SJCRH30 (cell line): Measurements from ENCODE around the gene TFF3. TPM values are rescaled to one million over a fixed set of nuclear protein-coding genes. Genes with fewer than 3 reads are reported as not detected.

Source experiments
- DNase-seq, 2 experiments: peaks; one replicate each; pipeline ENCODE4 v3.0.0-alpha.2; 2015 to 2020
- H3K27ac ChIP-seq: fragments of 250-450 bp; sonication (Bioruptor Pico); 2 replicates; pipeline ENCODE4 v1.5.1; 2020; ENCODE audit warnings: mild to moderate bottlenecking, moderate library complexity
- H3K27me3 ChIP-seq: fragments of 250-450 bp; sonication (Bioruptor Pico); 2 replicates; pipeline ENCODE4 v1.5.1; 2020; ENCODE audit warnings: mild to moderate bottlenecking, moderate library complexity
- H3K36me3 ChIP-seq: fragments of 250-450 bp; sonication (Bioruptor Pico); 2 replicates; pipeline ENCODE4 v1.5.1; 2020; ENCODE audit warnings: mild to moderate bottlenecking, moderate library complexity
- H3K4me1 ChIP-seq: fragments of 250-450 bp; sonication (Bioruptor Pico); 2 replicates; pipeline ENCODE4 v1.5.1; 2020; ENCODE audit warnings: mild to moderate bottlenecking, moderate library complexity
- H3K4me3 ChIP-seq: fragments of 250-450 bp; sonication (Bioruptor Pico); 2 replicates; pipeline ENCODE4 v1.5.1; 2020; ENCODE audit warnings: mild to moderate bottlenecking, moderate library complexity
- H3K9me3 ChIP-seq: fragments of 250-450 bp; sonication (Bioruptor Pico); replicated peaks from 2 replicates; pipeline ENCODE4 v1.5.1; 2020; ENCODE audit warnings: mild to moderate bottlenecking, moderate library complexity
- total RNA-seq: library from RNA; depleted of rRNA; stranded (reverse); fragments of >200 nt; shearing (Covaris generic); gene quantifications from 2 replicates; pipeline ENCODE4 v1.2.3, GENCODE V29; 2014

TFF3 gene
- total RNA-seq, 1 experiment from 2014 or later, result 48.5 TPM

DNA sequence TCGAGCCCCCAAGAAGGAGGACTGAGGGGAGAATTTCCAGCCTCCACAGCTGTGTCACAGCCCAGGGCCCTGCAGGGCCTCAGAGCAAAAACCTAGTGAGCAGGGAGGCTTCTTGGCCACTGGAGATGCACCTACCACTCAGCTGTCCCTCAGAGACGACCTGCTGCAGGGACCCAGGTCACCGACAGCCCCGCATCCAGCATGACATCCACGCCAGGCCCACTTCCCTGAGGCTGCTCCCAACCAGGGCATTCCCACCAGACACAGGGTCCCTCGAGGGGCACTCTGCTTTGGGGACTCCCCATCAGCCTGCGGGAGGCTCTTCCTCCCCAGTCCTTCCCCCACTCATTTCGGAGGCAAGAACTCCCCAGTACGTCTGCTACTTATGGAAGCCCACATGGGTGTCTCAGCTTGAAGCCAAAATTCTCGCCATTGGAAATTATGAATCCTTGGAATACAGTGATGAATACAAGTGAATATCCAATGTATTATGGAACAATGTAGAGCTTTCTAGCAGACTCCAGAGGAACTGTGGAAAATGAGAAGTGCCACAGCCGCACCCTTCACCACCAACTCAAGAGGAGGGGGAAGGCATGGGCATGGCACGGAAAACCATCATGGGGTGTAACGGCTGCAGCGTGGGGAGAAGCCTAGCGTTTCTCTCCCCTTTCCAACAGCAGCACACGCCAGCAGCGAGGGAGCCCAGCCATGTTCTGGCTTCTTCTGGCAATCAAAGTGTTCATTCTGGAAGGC is 6.9 kb downstream of the TFF3 start:
- DNase-seq, result no peak
- no peaks in the 10 kb centered on the region for H3K27me3 ChIP-seq
- no peak overlapping the region for H3K27ac ChIP-seq
- H3K4me1 ChIP-seq, result peaks cover 27% of the 10 kb centered on the region
- H3K36me3 ChIP-seq, result no peaks in the 10 kb centered on the region
- H3K4me3 ChIP-seq, result no peak overlapping the region
- H3K9me3 ChIP-seq, result no peaks in the 10 kb centered on the region

DNA sequence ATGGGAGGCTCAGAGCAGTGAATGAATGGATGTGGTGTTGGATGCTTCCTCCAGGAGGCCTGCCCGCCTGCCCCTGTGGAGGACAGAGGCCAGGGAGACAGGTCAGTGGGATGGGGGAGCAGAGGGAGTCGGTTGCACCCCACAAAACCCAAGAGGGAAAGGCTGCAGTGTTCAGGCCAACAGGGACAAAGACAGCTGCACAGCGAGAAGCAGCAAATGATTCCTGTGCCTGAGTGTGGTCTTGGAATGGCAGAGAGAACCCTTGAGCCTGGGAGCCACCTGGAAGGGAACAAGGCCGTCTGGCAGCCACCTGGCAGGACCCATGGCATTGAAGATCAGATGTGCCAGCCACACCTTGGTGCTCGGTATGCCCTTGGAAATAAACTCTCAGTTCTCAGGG is 8.1 kb downstream of the TFF3 start:
- peaks cover 18% of the 10 kb centered on the region for H3K4me1 ChIP-seq
- H3K9me3 ChIP-seq, result no peaks in the 10 kb centered on the region
- H3K27me3 ChIP-seq, result 0 out of 2 replicates have a peak, but pooled peaks cover under 1% of the 10 kb centered on the region
- no peak for DNase-seq
- H3K27ac ChIP-seq, result no peak overlapping the region; the same call in 1 of the 2 replicates
- H3K4me3 ChIP-seq, result no peak overlapping the region
- H3K36me3 ChIP-seq, result no peaks in the 10 kb centered on the region

DNA sequence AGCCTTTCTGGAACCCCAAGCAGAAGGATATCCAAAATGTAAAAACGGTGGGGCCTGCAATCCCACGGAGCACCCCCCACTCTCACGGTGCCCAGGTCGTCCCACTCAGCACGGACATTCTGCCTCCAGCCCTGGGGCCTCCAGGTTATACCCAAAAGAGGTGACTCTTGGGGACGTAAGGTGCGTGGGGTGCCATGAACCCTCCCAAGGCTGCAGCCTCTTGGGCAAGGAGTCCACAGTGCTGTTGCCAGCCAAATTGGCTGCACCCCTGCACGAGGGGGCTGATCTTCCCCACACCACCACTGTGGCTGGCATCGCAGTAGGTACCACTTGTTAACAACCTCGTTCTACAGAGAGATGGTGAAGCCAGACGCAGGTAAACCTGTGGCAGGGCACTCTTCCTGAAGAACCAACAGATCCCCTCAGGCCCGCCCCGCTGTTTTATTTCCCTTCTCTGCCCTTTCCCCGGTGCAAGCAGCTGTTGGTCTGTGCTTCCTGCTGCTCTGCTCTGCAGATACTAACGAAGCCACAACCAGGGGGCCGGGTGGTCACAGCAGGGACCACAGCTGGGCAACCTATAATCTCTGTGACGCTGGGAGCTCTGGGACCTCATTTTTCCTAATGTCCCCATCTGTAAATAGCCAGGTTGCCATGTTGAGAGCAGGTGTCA is 8.7 kb downstream of the TFF3 start:
- H3K27ac ChIP-seq, result no peak overlapping the region
- 0 out of 2 replicates have a peak, but pooled peaks cover 5% of the 10 kb centered on the region for H3K27me3 ChIP-seq

DNA sequence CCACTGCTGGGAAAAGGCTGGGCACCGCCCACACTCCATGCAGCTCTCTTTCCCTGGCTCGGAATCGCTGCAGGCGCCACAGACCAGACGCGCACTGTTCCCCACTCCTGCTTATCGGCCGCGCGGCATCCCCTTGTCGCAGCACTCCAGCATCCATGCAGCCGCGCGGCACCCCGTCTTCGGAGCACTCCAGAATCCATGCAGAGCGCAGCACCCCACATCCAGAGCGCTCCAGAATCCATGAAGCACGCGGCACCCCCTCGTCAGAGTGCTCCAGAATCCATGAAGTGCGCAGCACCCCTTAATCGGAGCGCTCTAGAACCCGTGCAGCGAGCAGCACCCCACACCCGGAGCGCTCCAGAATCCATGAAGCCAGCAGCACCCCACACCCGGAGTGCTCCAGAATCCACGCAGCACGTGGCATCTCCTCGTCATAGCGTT is 9.5 kb downstream of the TFF3 start:
- 0 out of 2 replicates have a peak, but pooled peaks cover 5% of the 10 kb centered on the region for H3K27me3 ChIP-seq
- no peak overlapping the region for H3K4me3 ChIP-seq
- peaks cover 18% of the 10 kb centered on the region for H3K4me1 ChIP-seq
- no peak for DNase-seq
- no peak overlapping the region for H3K27ac ChIP-seq
- no peaks in the 10 kb centered on the region for H3K36me3 ChIP-seq
- no peaks in the 10 kb centered on the region for H3K9me3 ChIP-seq

More for the DNA sequence above, 8.7 kb downstream of the TFF3 start:
- DNase-seq, result peak; percentile 68 to 83
- Histone ChIP-seq H3K36me3 (no peaks in the 10 kb centered on the region), H3K9me3 (no peaks in the 10 kb centered on the region), H3K4me3 (no peak overlapping the region), H3K4me1 (peaks cover 18% of the 10 kb centered on the region)

- H3K9me3 ChIP-seq, result no peaks in the 10 kb centered on the region
- DNase-seq, result peak in 1 of 2 experiments; percentile 24
- H3K4me1 ChIP-seq, result peaks cover 17% of the 10 kb centered on the region
- H3K4me3 ChIP-seq, result no peak overlapping the region
- no peak overlapping the region for H3K27ac ChIP-seq
- H3K36me3 ChIP-seq, result no peaks in the 10 kb centered on the region
- H3K27me3 ChIP-seq, result 0 out of 2 replicates have a peak, but pooled peaks cover 5% of the 10 kb centered on the region
These were observed 10.4 kb downstream of the TFF3 start for GRCh38 chr21:42304556-42305454.

DNA sequence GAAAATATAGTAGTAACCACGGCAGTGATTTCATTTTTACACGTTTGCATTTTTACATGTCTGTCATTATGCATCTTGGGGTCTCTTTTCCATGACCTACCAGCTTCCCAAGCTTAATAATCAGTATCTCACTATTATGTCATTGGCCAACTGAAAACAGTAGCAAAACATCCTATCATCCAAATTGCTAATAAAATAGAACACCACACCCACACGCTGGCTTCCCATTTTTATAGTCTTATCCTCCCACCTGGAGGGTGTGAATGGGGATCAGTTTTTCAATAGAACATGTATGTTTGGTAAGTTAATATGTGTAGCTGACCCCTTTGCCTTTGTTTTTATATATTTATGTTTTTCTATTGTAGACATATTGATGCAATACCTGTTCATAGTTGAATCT is 11.8 kb downstream of the TFF3 start:
- no peak overlapping the region for H3K4me3 ChIP-seq
- 0 out of 2 replicates have a peak, but pooled peaks cover 5% of the 10 kb centered on the region for H3K27me3 ChIP-seq

DNA sequence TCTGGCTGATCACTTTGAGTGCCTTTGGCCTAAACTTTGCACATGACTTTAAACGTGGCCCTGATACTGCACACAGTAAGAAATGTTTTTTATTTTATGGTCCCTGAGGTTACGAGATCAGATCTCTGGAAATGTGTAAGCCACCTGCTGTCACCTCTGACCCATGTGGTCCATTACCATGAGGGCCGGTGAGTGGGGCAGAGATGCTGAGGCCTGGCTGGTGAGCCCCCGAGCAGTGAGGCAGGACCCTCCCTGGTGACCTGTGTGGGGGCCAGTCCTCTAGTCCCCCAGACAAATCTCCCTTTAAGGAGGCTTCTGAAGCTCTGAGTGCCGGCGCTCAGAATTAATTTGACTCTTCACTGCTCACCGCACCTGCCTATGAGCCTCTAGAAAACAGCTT is 12.4 kb downstream of the TFF3 start:
- Histone ChIP-seq H3K9me3 (no peaks in the 10 kb centered on the region), H3K27ac (no peak overlapping the region), H3K4me1 (peaks cover 7% of the 10 kb centered on the region), H3K36me3 (no peaks in the 10 kb centered on the region), H3K27me3 (0 out of 2 replicates have a peak, but pooled peaks cover 5% of the 10 kb centered on the region), H3K4me3 (no peak overlapping the region)
- no peak for DNase-seq

More for the DNA sequence above, 11.8 kb downstream of the TFF3 start:
- no peak overlapping the region for H3K27ac ChIP-seq
- peaks cover 7% of the 10 kb centered on the region for H3K4me1 ChIP-seq
- no peak for DNase-seq
- no peaks in the 10 kb centered on the region for H3K9me3 ChIP-seq
- no peaks in the 10 kb centered on the region for H3K36me3 ChIP-seq

DNA sequence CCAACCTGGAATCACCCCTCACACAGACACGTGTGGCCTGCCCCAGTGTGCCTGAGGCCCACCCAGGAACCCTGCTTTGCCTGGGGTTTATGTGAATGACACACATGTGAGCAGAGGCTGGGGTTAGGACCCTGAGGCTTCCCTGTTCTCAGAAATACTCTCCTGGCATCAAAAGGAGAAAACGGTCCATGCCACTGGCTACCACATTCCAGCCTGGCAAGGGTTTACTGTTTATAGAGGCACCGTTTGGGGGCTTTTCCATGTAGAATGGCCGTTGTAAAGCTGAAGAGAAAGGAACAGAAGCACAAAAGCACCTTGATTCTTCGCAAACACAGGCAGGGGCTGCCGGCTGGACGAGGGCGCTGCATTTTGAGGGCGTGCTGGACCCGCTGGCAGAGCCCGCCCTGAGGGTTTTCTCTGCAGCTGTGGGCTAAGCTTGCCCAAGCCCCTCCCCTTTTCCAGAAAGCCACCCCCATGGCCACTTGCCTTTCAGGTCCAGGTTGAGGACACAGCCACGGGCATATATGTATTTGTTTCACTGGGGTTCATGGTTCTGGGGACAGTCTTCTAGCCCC is 13.0 kb downstream of the TFF3 start:
- Histone ChIP-seq H3K4me1 (peaks cover 5% of the 10 kb centered on the region), H3K4me3 (no peak overlapping the region), H3K27me3 (0 out of 2 replicates have a peak, but pooled peaks cover 9% of the 10 kb centered on the region), H3K9me3 (no peaks in the 10 kb centered on the region), H3K27ac (no peak overlapping the region), H3K36me3 (no peaks in the 10 kb centered on the region)
- DNase-seq, result peak; percentile 23 to 52

DNA sequence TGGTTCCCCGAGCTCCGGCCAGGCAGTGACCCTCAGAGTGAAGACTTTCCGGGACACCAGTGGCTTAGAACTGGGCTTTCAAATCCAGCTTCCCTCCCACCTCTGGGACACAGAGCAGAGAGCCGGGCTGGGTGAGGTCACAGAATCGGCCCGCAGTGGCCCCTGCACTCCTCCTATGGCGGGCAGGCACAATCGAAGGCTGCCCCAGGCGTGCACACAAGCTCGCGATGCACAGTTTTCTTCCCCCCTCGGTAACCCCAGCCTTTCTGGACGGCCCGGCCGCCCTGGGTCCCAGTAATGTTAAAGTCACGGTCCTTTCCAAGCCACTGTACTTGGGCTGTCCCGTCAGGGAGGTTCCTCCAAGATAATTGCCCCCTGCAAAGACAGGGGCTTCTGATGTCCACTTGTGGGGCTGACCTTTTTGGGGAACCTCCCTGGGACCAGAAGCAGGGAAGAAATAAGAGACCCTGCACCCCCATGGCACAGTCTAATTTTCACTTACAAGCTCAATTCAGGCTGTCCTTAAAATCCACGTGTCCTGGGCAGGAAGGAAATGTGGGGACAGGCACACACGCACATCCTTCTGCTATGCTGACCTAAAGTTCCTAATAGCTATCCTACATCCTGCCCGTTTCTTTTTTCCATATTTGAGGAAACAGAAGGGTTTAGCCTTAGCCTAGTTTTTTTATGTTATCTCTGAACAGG is 13.7 kb downstream of the TFF3 start:
- Histone ChIP-seq H3K27me3 (0 out of 2 replicates have a peak, but pooled peaks cover 9% of the 10 kb centered on the region), H3K4me1 (no peaks in the 10 kb centered on the region), H3K4me3 (no peak overlapping the region), H3K9me3 (no peaks in the 10 kb centered on the region), H3K27ac (no peak overlapping the region), H3K36me3 (no peaks in the 10 kb centered on the region)
- no peak for DNase-seq

- Histone ChIP-seq H3K36me3 (no peaks in the 10 kb centered on the region), H3K9me3 (no peaks in the 10 kb centered on the region), H3K27me3 (0 out of 2 replicates have a peak, but pooled peaks cover 9% of the 10 kb centered on the region), H3K4me3 (no peak overlapping the region), H3K4me1 (no peaks in the 10 kb centered on the region), H3K27ac (no peak overlapping the region)
- no peak for DNase-seq
These were observed 14.3 kb downstream of the TFF3 start for GRCh38 chr21:42300956-42301355.

GRCh38 chr21:42300045-42300583 is 15.1 kb downstream of the TFF3 start:
- Histone ChIP-seq H3K4me3 (no peak overlapping the region), H3K9me3 (no peaks in the 10 kb centered on the region), H3K27me3 (0 out of 2 replicates have a peak, but pooled peaks cover 9% of the 10 kb centered on the region), H3K27ac (no peak overlapping the region), H3K36me3 (no peaks in the 10 kb centered on the region), H3K4me1 (no peaks in the 10 kb centered on the region)
- DNase-seq, result no peak

GRCh38 chr21:42299324-42300044 is 15.7 kb downstream of the TFF3 start:
- Histone ChIP-seq H3K9me3 (no peaks in the 10 kb centered on the region), H3K4me1 (no peaks in the 10 kb centered on the region), H3K36me3 (no peaks in the 10 kb centered on the region), H3K27ac (no peak overlapping the region), H3K27me3 (0 out of 2 replicates have a peak, but pooled peaks cover 9% of the 10 kb centered on the region), H3K4me3 (no peak overlapping the region)
- no peak for DNase-seq

- no peaks in the 10 kb centered on the region for H3K9me3 ChIP-seq
- 0 out of 2 replicates have a peak, but pooled peaks cover 9% of the 10 kb centered on the region for H3K27me3 ChIP-seq
- H3K4me1 ChIP-seq, result no peaks in the 10 kb centered on the region
- H3K36me3 ChIP-seq, result no peaks in the 10 kb centered on the region
- no peak overlapping the region for H3K27ac ChIP-seq
- DNase-seq, result no peak
- no peak overlapping the region for H3K4me3 ChIP-seq
These were observed 16.6 kb downstream of the TFF3 start for GRCh38 chr21:42298657-42299056.
